ENCODE data around the gene STAT4.

Gene STAT4

DNA sequence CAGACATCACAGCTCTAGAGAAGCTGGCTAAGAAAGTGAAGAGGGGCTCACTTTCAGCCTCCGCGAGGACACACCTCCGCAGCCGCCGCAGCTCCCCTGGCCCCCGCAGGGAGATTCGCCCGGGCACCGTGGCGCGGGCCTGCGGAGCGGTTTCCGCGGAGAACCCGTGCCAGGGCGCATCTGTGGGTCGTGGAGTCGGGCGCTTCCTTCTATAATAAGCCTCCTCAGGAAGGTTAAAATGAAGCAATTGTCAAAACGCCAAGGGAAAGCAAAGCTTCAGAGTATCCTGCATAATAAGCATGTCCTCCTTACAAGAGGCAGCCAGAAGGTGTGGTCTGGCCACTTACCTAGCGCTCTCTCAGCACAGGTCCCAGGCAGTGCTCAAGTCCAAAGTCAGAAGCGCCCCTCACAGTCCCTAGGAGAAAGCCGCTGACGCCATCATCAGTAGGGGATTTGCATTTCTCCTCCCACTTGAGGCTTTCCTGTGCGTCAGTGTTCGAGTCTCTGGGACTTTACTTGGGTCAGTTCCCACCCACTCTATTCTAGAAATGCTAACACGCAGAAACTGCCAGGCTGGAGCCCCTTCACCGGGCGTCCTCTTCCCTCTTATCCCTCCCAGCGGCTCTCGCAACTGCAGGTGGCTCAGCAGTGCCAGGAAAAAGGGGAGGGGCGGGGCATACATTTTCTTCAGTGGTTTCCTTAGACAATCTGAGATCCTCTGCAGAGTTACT lies at the start of gene STAT4:
STAT4 (minus strand) TSS at position 395 of the 731 bp plus-strand sequence. CDS start 2,791 bp downstream, outside the sequence.
- DNase-seq = peak; percentile 53

DNA sequence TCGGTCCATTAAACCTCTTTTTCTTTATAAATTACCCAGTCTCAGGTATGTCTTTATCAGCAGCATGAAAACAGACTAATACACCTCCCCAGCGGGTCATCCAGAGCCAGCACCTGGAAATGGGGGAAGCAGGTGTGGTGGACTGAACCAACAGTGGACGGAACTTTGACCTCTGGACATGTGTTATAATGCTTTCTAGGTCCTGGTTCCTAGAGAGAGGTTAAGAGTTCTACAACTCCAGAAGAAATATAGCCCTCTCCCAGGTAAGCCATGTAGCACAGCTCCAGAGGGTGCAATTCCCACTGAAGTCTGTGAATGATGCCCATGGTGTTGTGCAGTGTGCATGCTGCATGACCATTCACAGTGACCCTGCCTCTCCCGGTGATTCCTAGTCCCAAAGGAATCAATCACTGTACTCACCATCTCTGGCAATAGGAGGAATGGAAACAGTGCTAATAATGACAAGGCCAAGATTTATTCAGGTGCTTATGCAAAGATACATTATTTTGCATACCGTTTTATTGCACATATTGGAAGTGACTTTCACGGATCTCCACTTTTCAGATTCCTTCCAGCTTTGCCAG lies 49.2 kb upstream of the STAT4 start:
- no peak for DNase-seq

GRCh38 chr2:191198271-191198670 lies 47.5 kb upstream of the STAT4 start:
- DNase-seq = no peak

DNA sequence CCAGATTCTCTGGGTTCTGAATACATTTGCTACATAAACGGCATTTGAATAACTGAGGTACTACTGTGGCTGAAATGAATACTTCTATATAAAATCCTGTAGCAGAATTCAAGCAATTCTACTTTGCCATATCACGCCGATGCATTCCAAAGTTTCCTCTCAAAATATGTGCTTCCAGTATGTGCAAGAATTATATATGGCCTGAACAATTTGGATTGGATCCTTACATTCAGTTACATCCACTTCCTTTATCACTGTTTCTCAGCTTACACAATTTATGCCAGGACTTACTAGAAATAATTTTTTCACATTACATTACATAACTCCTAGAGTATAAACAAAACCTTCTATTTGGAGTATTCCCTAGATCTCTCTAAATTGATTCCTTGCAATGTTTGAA lies 46.3 kb upstream of the STAT4 start:
- no peak for DNase-seq

DNA sequence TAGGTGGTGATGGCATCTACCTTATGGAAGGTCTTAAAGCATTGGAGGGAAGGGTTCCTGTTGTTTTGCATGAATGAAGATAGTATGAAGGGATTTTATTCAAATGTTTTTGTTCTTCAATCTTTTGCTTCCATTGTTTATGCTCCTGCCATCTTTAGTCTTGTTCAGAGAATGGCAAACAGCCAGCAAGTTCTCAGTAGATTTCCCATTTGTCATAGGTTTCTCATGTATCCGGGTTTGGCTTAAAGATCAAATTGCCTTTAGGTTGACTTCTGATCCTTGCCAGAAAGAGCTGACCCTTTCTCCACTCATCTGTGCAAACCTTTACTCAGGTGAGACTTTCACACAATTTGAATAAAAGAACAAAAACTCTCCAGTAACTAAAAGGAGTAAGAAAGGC lies 44.2 kb upstream of the STAT4 start:
- no peak for DNase-seq

DNA sequence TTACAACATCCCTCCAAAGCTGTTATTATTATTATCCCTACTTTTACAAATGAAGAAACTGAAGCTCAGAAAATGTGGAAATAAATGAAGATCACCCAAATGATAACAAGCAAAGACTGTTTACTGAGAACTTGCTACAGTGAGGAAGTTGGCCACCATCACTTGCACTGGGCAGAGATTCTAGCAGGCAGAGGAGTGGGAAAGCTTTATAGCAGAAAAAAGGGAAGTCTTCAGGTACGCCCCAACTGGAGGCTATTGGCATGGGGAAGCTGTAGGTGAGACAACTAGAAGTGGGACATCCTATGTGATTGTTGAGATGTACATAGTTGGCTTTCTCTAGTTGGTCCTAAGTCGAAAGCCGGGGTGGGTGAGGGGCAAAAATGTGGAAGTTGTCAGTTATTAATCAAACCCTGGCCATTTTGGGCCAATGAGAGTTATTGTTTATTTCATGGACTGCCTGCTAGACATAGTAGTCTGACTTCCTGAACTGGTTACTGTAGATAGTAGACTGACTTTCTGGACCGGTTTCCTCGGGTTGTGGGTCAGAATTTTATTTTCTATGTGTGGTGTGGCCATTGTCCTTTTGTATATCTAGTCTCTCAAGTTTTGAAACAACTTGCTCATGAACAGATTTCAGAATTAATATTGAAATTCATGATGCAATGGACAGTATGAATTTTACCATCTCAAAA lies 40.2 kb upstream of the STAT4 start:
- DNase-seq = no peak

GRCh38 chr2:191190435-191190834 lies 39.6 kb upstream of the STAT4 start:
- peak; percentile 58 for DNase-seq

DNA sequence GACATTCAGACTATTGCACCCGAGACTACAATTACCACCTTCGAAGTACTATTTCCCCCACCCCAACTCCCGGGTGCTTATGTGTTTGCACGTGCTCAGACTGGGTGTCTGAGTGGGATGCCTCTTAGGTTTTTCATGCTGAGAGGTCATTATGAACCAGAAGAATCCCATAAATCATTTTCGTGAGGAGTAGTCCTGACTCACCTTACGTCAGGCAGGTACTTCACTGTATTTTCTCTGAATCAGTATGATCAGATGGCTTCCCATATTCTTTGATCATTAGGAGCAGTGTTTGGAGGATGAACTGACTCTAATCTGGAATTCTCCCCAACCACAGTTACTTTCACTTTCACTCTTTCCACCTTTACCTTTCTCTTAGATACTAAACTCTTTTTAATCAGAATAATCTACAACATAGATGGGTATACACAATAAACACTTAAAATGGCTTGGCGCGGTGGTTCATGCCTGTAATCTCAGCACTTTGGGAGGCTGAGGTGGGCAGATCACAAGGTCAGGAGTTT lies 38.4 kb upstream of the STAT4 start:
- no peak for DNase-seq

DNA sequence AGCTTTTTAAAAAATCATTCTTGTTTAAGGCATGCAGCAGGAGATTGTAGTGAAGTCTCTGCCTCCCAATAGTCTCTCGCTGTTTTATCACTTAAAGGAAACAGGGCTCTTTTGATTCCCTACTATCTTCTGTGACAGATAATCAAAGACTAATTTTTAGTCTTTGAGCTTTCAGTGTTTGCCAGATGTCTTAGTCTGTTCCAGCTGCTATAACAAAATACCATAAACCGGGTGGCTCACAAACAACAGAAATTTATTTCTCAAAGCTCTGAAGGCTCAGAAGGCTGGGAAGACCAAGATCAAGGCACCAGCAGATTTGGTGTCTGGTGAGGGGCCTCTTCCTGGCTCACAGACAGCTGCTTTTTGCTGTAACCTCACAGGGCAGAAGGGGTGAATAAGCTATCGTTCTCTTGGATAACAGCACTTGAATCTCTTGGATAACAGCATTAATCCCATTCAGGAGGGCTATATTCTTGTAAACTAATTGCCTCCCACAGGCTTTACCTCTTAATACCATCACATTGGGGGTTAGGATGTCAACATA lies 37.8 kb upstream of the STAT4 start:
- no peak for DNase-seq

DNA sequence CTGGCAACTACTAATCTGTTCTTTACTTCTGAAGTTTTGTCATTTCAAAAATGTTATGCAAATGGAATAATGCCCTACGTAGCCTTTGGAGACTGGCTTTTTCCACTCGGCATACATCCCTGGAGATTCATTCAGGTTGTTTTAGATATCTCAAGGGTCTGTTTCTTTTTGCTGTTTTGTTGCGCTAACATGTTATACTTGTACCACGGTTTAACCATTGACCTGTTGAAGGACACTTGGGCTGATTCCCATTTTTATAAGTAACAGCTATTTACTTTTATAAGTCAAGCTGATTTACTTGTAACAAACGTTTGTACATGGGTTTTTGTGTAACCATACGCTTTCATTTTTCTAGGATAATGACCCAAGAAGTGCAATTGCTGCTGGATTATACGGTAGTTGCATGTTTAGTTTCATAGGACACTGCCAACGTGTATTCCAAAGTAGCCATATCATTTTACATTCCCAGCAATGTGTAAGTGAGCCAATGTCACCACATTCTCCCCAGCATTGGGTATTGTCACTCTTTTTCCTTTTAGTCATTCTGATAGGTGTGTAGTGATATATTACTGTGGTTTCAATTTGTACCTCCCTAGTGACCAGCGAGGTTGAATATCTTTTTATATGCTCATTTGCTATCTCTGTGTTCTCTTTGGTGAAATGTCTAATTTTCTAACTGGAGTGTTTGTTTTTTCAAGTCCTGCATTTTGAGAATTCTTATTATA lies 36.5 kb upstream of the STAT4 start:
- no peak for DNase-seq

DNA sequence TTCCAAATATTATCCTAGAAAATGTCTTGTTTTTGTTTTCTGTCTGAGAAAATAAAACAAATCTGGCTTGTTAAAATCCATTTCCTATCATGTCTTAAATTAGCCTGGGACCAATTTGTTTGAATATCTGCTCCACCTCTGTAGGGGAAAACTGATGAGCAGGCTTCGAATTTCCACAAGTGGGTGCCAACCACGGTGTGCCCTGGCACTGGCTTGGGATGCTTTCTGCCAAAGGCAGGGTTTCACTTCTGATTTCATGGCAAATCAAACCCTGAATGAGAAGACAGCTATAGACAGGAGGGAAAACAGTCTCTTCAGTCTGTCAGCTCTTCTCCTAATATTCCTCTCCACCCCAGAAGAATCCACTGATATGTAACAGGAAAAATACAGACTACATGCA lies 33.7 kb upstream of the STAT4 start:
- no peak for DNase-seq

DNA sequence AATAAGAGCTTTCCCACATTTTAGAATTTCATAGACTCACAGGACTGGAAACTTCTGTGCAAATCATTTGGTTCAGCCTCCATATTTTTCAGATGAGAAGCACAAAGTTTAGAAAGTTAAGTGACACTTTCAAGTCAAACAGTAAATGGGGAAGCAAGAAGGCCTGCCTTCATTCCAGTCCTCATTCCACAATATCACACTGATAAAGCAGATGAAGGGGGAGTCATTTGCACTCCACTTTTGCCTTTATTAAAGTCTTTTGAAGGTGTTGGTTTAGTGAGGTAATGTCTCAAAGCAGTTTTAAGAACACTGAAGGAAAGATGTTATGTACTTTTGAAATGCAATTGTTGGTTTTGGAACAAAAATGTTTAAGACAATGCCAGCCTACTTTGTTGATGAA lies 32.7 kb upstream of the STAT4 start:
- DNase-seq = no peak

GRCh38 chr2:191183081-191183480 lies 32.3 kb upstream of the STAT4 start:
- DNase-seq = no peak

- no peak for DNase-seq
These were observed 29.9 kb upstream of the STAT4 start for GRCh38 chr2:191180713-191181112.

DNA sequence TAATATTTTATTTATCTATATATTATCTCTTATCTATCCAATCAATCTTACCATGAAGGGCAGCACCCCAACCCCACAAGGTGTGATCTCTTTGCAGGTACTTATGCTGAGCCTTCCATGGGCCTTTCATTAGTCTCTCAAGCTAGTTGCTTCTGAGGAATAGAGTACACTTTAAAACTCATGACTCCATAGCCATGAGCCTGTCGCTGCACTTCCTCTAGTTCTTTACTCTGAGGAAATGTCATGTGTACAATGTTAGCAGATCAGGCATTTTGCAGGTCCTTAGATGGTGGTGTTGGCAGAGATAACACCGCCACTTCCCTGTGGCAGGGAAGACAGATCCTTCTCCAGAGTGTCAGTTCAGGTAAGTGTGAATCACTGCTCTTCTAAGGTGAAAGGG lies 29.5 kb upstream of the STAT4 start:
- no peak for DNase-seq

DNA sequence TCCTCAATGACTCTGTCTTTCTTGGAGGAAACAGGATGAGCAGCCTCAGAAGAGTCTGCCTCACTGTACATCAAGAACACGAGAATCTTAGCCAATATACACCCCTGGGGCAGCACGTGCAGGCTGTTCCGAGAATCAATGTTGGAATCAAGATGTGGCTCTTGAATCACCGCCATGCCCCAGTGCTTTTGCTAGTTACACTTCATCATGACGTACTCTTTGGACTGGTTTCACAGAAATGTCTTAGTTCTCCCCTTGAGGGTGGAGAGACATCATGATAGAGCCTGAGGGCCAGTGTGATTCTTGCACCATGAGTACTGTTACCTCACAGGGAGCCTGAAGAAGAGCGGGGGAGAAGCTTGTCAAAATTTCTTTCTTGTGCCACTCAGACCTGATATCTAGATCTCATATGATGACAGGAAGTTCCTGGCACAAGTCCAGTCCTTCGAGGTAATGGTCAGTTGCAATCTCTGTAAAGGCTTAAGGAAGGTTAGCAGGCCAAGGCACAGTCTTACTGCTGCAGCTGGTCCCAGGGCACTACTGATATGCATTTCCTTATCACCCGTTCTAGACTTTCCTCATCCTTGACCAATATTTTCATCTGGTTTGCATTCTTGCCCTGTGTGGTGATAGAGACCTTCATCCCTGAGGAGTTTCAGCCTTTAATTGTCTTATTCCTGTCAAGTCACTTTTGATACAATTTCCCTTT lies 28.2 kb upstream of the STAT4 start:
- no peak for DNase-seq

GRCh38 chr2:191177751-191178736 lies 27.2 kb upstream of the STAT4 start:
- DNase-seq = no peak

- no peak for DNase-seq
These were observed 26.1 kb upstream of the STAT4 start for GRCh38 chr2:191176801-191177438.

GRCh38 chr2:191176305-191176704 lies 25.5 kb upstream of the STAT4 start:
- no peak for DNase-seq

- no peak for DNase-seq
These were observed 23.6 kb upstream of the STAT4 start for GRCh38 chr2:191174442-191174841.

- DNase-seq = no peak
These were observed 22.4 kb upstream of the STAT4 start for GRCh38 chr2:191173206-191173605.
